Stomach (tissue), 9 donors: ENCODE results near the gene TMTC2. TPM values are rescaled to one million over a fixed set of nuclear protein-coding genes. Genes with fewer than 3 reads are reported as not detected.

Experiments used
- DNase-seq, 2 donors: peaks; one replicate each; pipeline versions ENCODE4 v3.0.0 to v3.0.0-alpha.2; 2013 to 2019
- H3K27ac ChIP-seq, 5 donors: fragments of 200-600 bp in 4 of 5; sonication (generic) in 4 of 5; one replicate each; pipeline ENCODE4 v1.5.1; 2013 to 2019; ENCODE audit warnings: mild to moderate bottlenecking in 1 of 5, moderate library complexity in 1 of 5
- H3K27me3 ChIP-seq, 3 donors: fragments of 200-600 bp; sonication (generic); one replicate each; pipeline ENCODE4 v1.5.1; 2017 to 2019; ENCODE audit warnings: mixed run types in 1 of 3
- H3K36me3 ChIP-seq, 4 donors: fragments of 200-600 bp; sonication (generic); 1 replicate in 3 of 4; 2 replicates in 1 of 4; pipeline ENCODE4 v1.5.1; 2016 to 2019
- H3K4me1 ChIP-seq, 4 donors: fragments of 200-600 bp; sonication (generic); one replicate each; pipeline ENCODE4 v1.5.1; 2016 to 2019
- H3K4me3 ChIP-seq, 4 donors: fragments of 200-600 bp; sonication (generic) in 3 of 4; one replicate each; pipeline ENCODE4 v1.5.1; 2016 to 2019; ENCODE audit warnings: mild to moderate bottlenecking in 1 of 4
- H3K9me3 ChIP-seq, 4 donors: fragments of 200-600 bp; sonication (generic); one replicate each; pipeline ENCODE4 v1.5.1; 2016 to 2019
- EP300 ChIP-seq: sonication (generic); formaldehyde crosslinking; IDR thresholded peaks from one replicate; pipeline ENCODE4 v1.6.1; 2017; ENCODE audit warnings: antibody characterized with exemption
- POLR2A ChIP-seq, 4 donors: fragments of 450-650 bp; IDR thresholded peaks; one replicate each; pipeline ENCODE4 v1.6.1; 2016; ENCODE audit warnings: antibody characterized with exemption in 4 of 4, control low read depth in 2 of 4, mild to moderate bottlenecking in 1 of 4, moderate library complexity in 1 of 4
- POLR2AphosphoS5 ChIP-seq, 3 donors: sonication (generic); formaldehyde crosslinking; IDR thresholded peaks; one replicate each; pipeline ENCODE4 v1.6.1; 2016; ENCODE audit warnings: antibody characterized with exemption in 3 of 3
- WGBS, 5 donors: extraction: QIAGEN DNeasy Blood & Tissue Kit in 3 of 5; methylation state at CpG; one replicate each; pipeline versions ENCODE4 v1.1.5 to v1.1.7; 2013 to 2018; 5-methylcytosine and 5-hydroxymethylcytosine counted together
- intact Hi-C: fragments of 100-400 bp; cut with DNase I; formaldehyde crosslinking; loops from one replicate; pipeline ENCODE4 v1.15.1; 2023; ENCODE audit warnings: low total_unique reads
- polyA plus RNA-seq, 3 donors: library from polyadenylated mRNA; stranded (reverse); fragments of 200-250 nt; gene quantifications; one replicate each; pipeline ENCODE4 v1.2.3, GENCODE V29; 2013
- total RNA-seq, 5 donors: library from RNA; depleted of rRNA; stranded (reverse); fragments of >200 nt; gene quantifications; one replicate each; pipeline versions ENCODE4 v1.1.0 to v1.2.3, GENCODE V29; 2014 to 2016
- TF ChIP-seq, protein P1 (sequence below), 7 experiments: fragments of 450-650 bp in 4 of 7; fragments of 200-600 bp in 3 of 7; sonication (generic) in 3 of 7; IDR thresholded peaks; one replicate each; pipeline ENCODE4 v1.5.1; 2016 to 2019; ENCODE audit warnings: antibody characterized with exemption in 7 of 7, control low read depth in 2 of 7, mild to moderate bottlenecking in 1 of 7
- donor health status: healthy with polysubstance abuse.
- donor health status: Bipolar disorder and iron deficiency.
- donor health status: healthy.

The TMTC2 gene
- total and polyA plus RNA-seq, 8 donors = 6.1 to 60.0 (median 27.5) TPM

DNA sequence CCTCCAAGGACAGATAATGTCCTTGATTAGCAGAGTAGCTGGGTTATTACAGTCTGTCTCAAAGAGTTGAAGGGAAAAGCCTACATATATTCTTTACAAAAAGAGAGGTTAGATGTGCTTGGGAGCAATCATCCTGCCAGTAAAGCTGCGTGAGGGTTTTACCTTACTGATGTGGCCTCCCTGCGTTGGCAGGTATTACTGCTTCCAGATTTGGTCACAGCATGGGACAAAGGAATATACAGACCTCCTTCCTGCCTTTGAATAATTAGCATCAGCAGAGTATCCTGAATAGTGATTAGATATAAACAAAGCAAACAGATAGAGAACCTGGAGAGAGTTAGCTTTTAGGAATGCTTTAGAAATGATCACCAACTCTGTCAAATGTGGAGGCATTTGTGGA is 69.6 kb downstream of the TMTC2 start:
- TF ChIP-seq, protein P1, sequence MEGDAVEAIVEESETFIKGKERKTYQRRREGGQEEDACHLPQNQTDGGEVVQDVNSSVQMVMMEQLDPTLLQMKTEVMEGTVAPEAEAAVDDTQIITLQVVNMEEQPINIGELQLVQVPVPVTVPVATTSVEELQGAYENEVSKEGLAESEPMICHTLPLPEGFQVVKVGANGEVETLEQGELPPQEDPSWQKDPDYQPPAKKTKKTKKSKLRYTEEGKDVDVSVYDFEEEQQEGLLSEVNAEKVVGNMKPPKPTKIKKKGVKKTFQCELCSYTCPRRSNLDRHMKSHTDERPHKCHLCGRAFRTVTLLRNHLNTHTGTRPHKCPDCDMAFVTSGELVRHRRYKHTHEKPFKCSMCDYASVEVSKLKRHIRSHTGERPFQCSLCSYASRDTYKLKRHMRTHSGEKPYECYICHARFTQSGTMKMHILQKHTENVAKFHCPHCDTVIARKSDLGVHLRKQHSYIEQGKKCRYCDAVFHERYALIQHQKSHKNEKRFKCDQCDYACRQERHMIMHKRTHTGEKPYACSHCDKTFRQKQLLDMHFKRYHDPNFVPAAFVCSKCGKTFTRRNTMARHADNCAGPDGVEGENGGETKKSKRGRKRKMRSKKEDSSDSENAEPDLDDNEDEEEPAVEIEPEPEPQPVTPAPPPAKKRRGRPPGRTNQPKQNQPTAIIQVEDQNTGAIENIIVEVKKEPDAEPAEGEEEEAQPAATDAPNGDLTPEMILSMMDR (IDR thresholded peaks at IDR 0.05) = no peak
- TF ChIP-seq POLR2A (IDR thresholded peaks at IDR 0.05) = no peak
- no peak for TF ChIP-seq POLR2AphosphoS5 (IDR thresholded peaks at IDR 0.05)
- no peak for TF ChIP-seq EP300
- no peaks in the 10 kb centered on the region for H3K27me3 ChIP-seq
- intact Hi-C loops = no loop called here
- 35 to 64% (median 42%) methylated on average over 2 of the region's 2 CpGs for WGBS, 5 donors
- peaks cover 0 to 35% (median 12%) of the 10 kb centered on the region in 4 donors for H3K4me1 ChIP-seq
- H3K4me3 ChIP-seq = no peak overlapping the region
- H3K36me3 ChIP-seq = no peaks in the 10 kb centered on the region
- H3K27ac ChIP-seq = no peak overlapping the region
- H3K9me3 ChIP-seq = no peaks in the 10 kb centered on the region
- DNase-seq = no peak

- DNase-seq = no peak
- no peak for TF ChIP-seq POLR2A (IDR thresholded peaks at IDR 0.05)
- TF ChIP-seq, protein P1 (IDR thresholded peaks at IDR 0.05) = no peak
- no peak for TF ChIP-seq POLR2AphosphoS5 (IDR thresholded peaks at IDR 0.05)
- TF ChIP-seq EP300 = no peak
- no peaks in the 10 kb centered on the region for H3K27me3 ChIP-seq
- WGBS, 5 donors = 9 to 44% (median 25%) methylated on average over 1 of the region's 1 CpG
- H3K9me3 ChIP-seq = no peaks in the 10 kb centered on the region
- intact Hi-C loops = no loop called here
- peaks cover 0 to 35% (median 12%) of the 10 kb centered on the region in 4 donors for H3K4me1 ChIP-seq
- H3K4me3 ChIP-seq = no peak overlapping the region
- H3K27ac ChIP-seq = no peak overlapping the region
- no peaks in the 10 kb centered on the region for H3K36me3 ChIP-seq
These were observed 70.4 kb downstream of the TMTC2 start for GRCh38 chr12:82757059-82757458.

DNA sequence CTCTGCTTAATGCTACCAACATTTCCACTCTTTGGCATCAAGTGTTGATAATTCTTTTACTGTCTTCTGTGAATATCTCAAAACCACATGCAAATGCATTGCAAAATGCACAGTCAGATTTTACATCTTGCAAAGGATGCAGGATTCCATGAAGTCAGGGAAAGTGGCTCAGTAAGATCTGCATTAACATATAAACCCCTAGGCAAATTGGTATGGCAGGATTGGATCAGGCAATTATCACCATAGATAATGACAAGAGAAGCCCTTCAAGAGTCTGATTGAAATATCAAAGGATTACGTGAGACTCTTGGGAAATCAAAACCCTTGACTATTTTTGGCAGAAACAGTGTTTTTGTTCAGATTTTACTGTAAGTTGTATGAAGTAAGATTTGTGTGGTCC is 71.0 kb downstream of the TMTC2 start:
- peaks cover 0 to 32% (median 12%) of the 10 kb centered on the region in 4 donors for H3K4me1 ChIP-seq

GRCh38 chr12:82758749-82759330 is 72.1 kb downstream of the TMTC2 start:
- DNase-seq = peak in 1 of 2 donors; percentile 21
- intact Hi-C loops = no loop called here
- Histone ChIP-seq H3K36me3 (no peaks in the 10 kb centered on the region), H3K4me3 (no peak overlapping the region), H3K4me1 (peaks cover 0 to 30% (median 12%) of the 10 kb centered on the region in 4 donors), H3K27ac (no peak overlapping the region), H3K9me3 (no peaks in the 10 kb centered on the region), H3K27me3 (no peaks in the 10 kb centered on the region)
- WGBS, 5 donors = 74 to 84% (median 76%) methylated on average over 3 of the region's 3 CpGs
- TF ChIP-seq, protein P1 (IDR thresholded peaks at IDR 0.05) = peak in 1 of 7 experiments; percentile 6
- TF ChIP-seq POLR2AphosphoS5 (IDR thresholded peaks at IDR 0.05) = no peak

More for the DNA sequence above, 71.0 kb downstream of the TMTC2 start:
- H3K27ac ChIP-seq = no peak overlapping the region
- H3K4me3 ChIP-seq = no peak overlapping the region
- H3K27me3 ChIP-seq = no peaks in the 10 kb centered on the region
- WGBS, 5 donors = 72 to 90% (median 89%) methylated on average over 1 of the region's 1 CpG
- TF ChIP-seq, protein P1 (IDR thresholded peaks at IDR 0.05) = no peak
- TF ChIP-seq EP300 (no peak), POLR2A (IDR thresholded peaks at IDR 0.05) (no peak), POLR2AphosphoS5 (IDR thresholded peaks at IDR 0.05) (no peak)
- intact Hi-C loops = no loop called here
- no peaks in the 10 kb centered on the region for H3K9me3 ChIP-seq
- DNase-seq = no peak
- H3K36me3 ChIP-seq = no peaks in the 10 kb centered on the region
